Neural progenitor cell (in vitro differentiated cells): ENCODE measurements around the gene ABHD1.

Source experiments
- EZH2phosphoT487 ChIP-seq: fragments of 200-600 bp; sonication (generic); IDR thresholded peaks from 2 replicates; pipeline ENCODE4 v1.6.1; 2017; ENCODE audit warnings: antibody characterized with exemption
- TF ChIP-seq, protein P1 (sequence below): fragments of 200-600 bp; sonication (generic); IDR thresholded peaks from 2 replicates; pipeline ENCODE4 v1.5.1; 2017; ENCODE audit warnings: antibody characterized with exemption, mild to moderate bottlenecking

DNA sequence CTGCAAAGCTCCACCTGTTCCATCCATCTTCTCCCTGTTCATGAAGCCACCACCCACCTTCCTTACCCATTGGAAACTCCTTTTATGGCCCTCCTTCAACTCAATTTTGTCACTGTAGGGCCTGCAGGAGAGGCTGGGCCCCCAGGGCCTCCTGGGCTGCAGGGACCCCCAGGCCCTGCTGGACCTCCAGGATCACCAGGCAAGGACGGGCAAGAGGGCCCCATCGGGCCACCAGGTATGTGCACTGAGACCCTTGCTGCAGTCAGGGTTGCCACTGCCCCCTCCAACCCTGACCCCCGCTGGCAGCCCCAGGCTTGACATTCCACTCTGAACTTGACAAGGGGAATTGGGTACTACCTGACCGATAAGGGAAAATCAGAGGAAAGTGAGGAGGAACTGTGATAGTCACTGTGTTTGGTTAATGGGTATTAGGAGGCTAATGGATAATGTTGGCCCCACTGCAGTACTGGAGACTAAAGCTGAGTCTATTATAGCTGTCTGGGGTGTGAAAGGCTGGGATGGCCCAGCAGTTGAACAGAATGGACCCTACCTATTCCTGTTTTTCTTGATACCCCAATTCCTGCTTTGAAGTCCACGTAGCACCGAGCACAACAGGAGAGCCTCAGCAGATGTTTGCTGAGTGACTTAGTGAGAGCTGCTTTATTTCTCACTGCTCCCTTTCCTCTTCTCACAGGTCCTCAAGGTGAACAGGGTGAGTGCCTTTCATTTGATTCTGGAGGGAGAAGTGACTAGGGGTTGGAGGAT, 39.1 kb upstream of the ABHD1 start:
- TF ChIP-seq, protein P1, sequence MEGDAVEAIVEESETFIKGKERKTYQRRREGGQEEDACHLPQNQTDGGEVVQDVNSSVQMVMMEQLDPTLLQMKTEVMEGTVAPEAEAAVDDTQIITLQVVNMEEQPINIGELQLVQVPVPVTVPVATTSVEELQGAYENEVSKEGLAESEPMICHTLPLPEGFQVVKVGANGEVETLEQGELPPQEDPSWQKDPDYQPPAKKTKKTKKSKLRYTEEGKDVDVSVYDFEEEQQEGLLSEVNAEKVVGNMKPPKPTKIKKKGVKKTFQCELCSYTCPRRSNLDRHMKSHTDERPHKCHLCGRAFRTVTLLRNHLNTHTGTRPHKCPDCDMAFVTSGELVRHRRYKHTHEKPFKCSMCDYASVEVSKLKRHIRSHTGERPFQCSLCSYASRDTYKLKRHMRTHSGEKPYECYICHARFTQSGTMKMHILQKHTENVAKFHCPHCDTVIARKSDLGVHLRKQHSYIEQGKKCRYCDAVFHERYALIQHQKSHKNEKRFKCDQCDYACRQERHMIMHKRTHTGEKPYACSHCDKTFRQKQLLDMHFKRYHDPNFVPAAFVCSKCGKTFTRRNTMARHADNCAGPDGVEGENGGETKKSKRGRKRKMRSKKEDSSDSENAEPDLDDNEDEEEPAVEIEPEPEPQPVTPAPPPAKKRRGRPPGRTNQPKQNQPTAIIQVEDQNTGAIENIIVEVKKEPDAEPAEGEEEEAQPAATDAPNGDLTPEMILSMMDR = no peak
- no peak for TF ChIP-seq EZH2phosphoT487
